HepG2 (cell line): ENCODE data around the gene NOX3. TPM values are rescaled to one million over a fixed set of nuclear protein-coding genes. Genes with fewer than 3 reads are reported as not detected.

Experiments used
- ARID5B ChIP-seq: IDR thresholded peaks from 2 replicates; pipeline ENCODE4 v1.4.0; 2020; ENCODE audit warnings: mild to moderate bottlenecking, missing genetic modification reagents
- CEBPB ChIP-seq: IDR thresholded peaks from 2 replicates; pipeline ENCODE4 v1.6.1; 2011; ENCODE audit warnings: low read depth, low read length, improper control_type of control experiment, borderline replicate concordance
- CENPX ChIP-seq: sonication (generic); formaldehyde crosslinking; IDR thresholded peaks from 2 replicates; pipeline ENCODE4 v1.9.0; 2021; ENCODE audit warnings: mild to moderate bottlenecking, missing genetic modification reagents, moderate library complexity
- DRAP1 ChIP-seq: IDR thresholded peaks from 2 replicates; pipeline ENCODE4 v1.6.1; 2016; ENCODE audit warnings: missing genetic modification reagents, missing compliant biosample characterization
- EEA1 ChIP-seq: sonication (generic); formaldehyde crosslinking; IDR thresholded peaks from 2 replicates; pipeline ENCODE4 v1.5.1; 2020; ENCODE audit warnings: mild to moderate bottlenecking, missing genetic modification reagents, borderline replicate concordance
- GABPA ChIP-seq, 2 experiments: IDR thresholded peaks; 2 replicates each; pipeline ENCODE4 v1.6.1; 2011 to 2016; ENCODE audit warnings: low read depth in 2 of 2, low read length in 1 of 2, missing biosample characterization in 1 of 2, missing genetic modification characterization in 1 of 2
- GATAD2A ChIP-seq: IDR thresholded peaks from 2 replicates; pipeline ENCODE4 v1.6.1; 2016
- KDM4B ChIP-seq: sonication (generic); formaldehyde crosslinking; IDR thresholded peaks from 2 replicates; pipeline ENCODE4 v1.4.0; 2020; ENCODE audit warnings: missing genetic modification reagents
- MED8 ChIP-seq: sonication (generic); formaldehyde crosslinking; IDR thresholded peaks from 2 replicates; pipeline ENCODE4 v1.8.1; 2023; ENCODE audit warnings: mild to moderate bottlenecking, missing genetic modification reagents; ENCODE audit not compliant: insufficient replicate concordance
- RARA ChIP-seq: IDR thresholded peaks from 2 replicates; pipeline ENCODE4 v1.6.1; 2016; ENCODE audit warnings: missing genetic modification reagents, missing compliant biosample characterization
- TAF15 ChIP-seq: fragments of 200-400 bp; formaldehyde crosslinking; IDR thresholded peaks from one replicate; pipeline ENCODE4 v1.6.1; 2018; ENCODE audit warnings: mild to moderate bottlenecking, low read depth, low read length; ENCODE audit not compliant: poor library complexity, severe bottlenecking
- TARDBP ChIP-seq: sonication (generic); formaldehyde crosslinking; IDR thresholded peaks from 2 replicates; pipeline ENCODE4 v1.8.0; 2022; ENCODE audit warnings: mild to moderate bottlenecking, missing genetic modification reagents
- THRA ChIP-seq: sonication (generic); formaldehyde crosslinking; IDR thresholded peaks from 2 replicates; pipeline ENCODE4 v1.4.0; 2020; ENCODE audit warnings: missing genetic modification reagents, borderline replicate concordance
- TRIM24 ChIP-seq: sonication (generic); formaldehyde crosslinking; IDR thresholded peaks from 2 replicates; pipeline ENCODE4 v1.8.0; 2022; ENCODE audit warnings: mild to moderate bottlenecking, missing genetic modification reagents
- ZFP91 ChIP-seq: sonication (generic); formaldehyde crosslinking; IDR thresholded peaks from 2 replicates; pipeline ENCODE4 v1.9.0; 2022; ENCODE audit warnings: missing genetic modification reagents, mild to moderate bottlenecking, borderline replicate concordance
- ZNF281 ChIP-seq: sonication (generic); formaldehyde crosslinking; IDR thresholded peaks from 2 replicates; pipeline ENCODE4 v1.4.0; 2020; ENCODE audit warnings: missing genetic modification reagents, borderline replicate concordance
- ZNF567 ChIP-seq: sonication (generic); formaldehyde crosslinking; IDR thresholded peaks from 2 replicates; pipeline ENCODE4 v1.8.1; 2023; ENCODE audit warnings: mild to moderate bottlenecking, missing genetic modification reagents, borderline replicate concordance
- ZNF777 ChIP-seq: sonication (generic); formaldehyde crosslinking; IDR thresholded peaks from 2 replicates; pipeline ENCODE4 v1.4.0; 2020; ENCODE audit warnings: missing genetic modification reagents
- polyA plus RNA-seq, 8 experiments: library from polyadenylated mRNA; depleted of rRNA in 3 of 8; stranded (reverse) in 7 of 8; unstranded in 1 of 8; fragments of >200 nt; fragmentation: Illumina TruSeq in 4 of 8; extraction: Trizol in 4 of 8; gene quantifications; 2 replicates each; pipeline versions ENCODE4 v1.2.1 to v1.2.3, GENCODE V29; 2011 to 2016; ENCODE audit warnings: low read depth in 4 of 8, missing spikeins in 1 of 8, mixed read lengths in 1 of 8; ENCODE audit not compliant: insufficient read depth in 1 of 8
- total RNA-seq, 5 experiments: library from RNA; depleted of rRNA; stranded (reverse); fragments of >200 nt; fragmentation: Illumina TruSeq; extraction: Trizol; gene quantifications; 2 replicates each; pipeline ENCODE4 v1.2.3, GENCODE V29; 2016; ENCODE audit warnings: low read depth in 1 of 5

NOX3 gene
- total and polyA plus RNA-seq, 2 of the 13 experiments (the other 11 are each of a cell fraction or from before 2014, with no cell fraction given): 0.09 to 0.18 TPM

- TF ChIP-seq ZFP91 (CRISPR knock-in tag) (peak; percentile 43; the same call in 1 of the 2 replicates), ZNF281 (CRISPR knock-in tag) (no peak), EEA1 (CRISPR knock-in tag) (no peak), ZNF567 (CRISPR knock-in tag) (peak; percentile 95; the same call in 1 of the 2 replicates), GATAD2A (peak; percentile 93), CENPX (CRISPR knock-in tag) (no peak), MED8 (peak; percentile 83), CEBPB (peak; percentile 85), ARID5B (CRISPR knock-in tag) (peak; percentile 91), DRAP1 (CRISPR knock-in tag) (peak; percentile 24; the same call in 1 of the 2 replicates), TRIM24 (CRISPR knock-in tag) (no peak), ZNF777 (CRISPR knock-in tag) (peak; percentile 42; the same call in 1 of the 2 replicates), TAF15 (no peak), GABPA (IDR thresholded peaks at IDR 0.05; ENCODE audit: low read depth, low read length) (no peak), GABPA (CRISPR knock-in tag; IDR thresholded peaks at IDR 0.05; ENCODE audit: low read depth) (0 out of 2 replicates have a peak, but pooled peaks have one; percentile 26), THRA (0 out of 2 replicates have a peak, but pooled peaks have one; percentile 20), RARA (CRISPR knock-in tag) (peak; percentile 71), KDM4B (peak; percentile 18; the same call in 1 of the 2 replicates), TARDBP (peak; percentile 86)
These were observed 39.6 kb upstream of the NOX3 start (continued) for GRCh38 chr6:155495011-155495768.
